GM23248 (cell line): Measurements from ENCODE around the gene SLC19A1. TPM values are rescaled to one million over a fixed set of nuclear protein-coding genes. Genes with fewer than 3 reads are reported as not detected.

Source experiments
- DNase-seq: peaks from one replicate; pipeline ENCODE4 v3.0.0-alpha.2; 2015
- H2AFZ ChIP-seq: fragments of 200-600 bp; sonication (generic); 2 replicates; pipeline ENCODE4 v1.6.1; 2016; ENCODE audit warnings: antibody characterized with exemption
- H3F3A ChIP-seq: fragments of 200-600 bp; sonication (generic); 2 replicates; pipeline ENCODE4 v1.6.1; 2016; ENCODE audit warnings: mild to moderate bottlenecking, antibody characterized with exemption, mixed run types; ENCODE audit not compliant: insufficient read depth
- H3K27ac ChIP-seq: fragments of 200-600 bp; sonication (generic); 2 replicates; pipeline ENCODE4 v1.5.1; 2016; ENCODE audit warnings: mild to moderate bottlenecking
- H3K27me3 ChIP-seq: fragments of 200-600 bp; sonication (generic); replicated peaks from 2 replicates; pipeline ENCODE4 v1.6.1; 2016; ENCODE audit warnings: mild to moderate bottlenecking; ENCODE audit not compliant: insufficient read depth
- H3K36me3 ChIP-seq: fragments of 200-600 bp; sonication (generic); 2 replicates; pipeline ENCODE4 v1.6.1; 2016; ENCODE audit warnings: low read depth, mild to moderate bottlenecking
- H3K4me1 ChIP-seq: fragments of 200-600 bp; sonication (generic); 2 replicates; pipeline ENCODE4 v1.6.1; 2016; ENCODE audit warnings: mild to moderate bottlenecking; ENCODE audit not compliant: insufficient read depth
- H3K4me2 ChIP-seq: fragments of 200-600 bp; sonication (generic); one replicate; pipeline ENCODE4 v1.6.1; 2016; ENCODE audit warnings: mild to moderate bottlenecking; ENCODE audit not compliant: unreplicated experiment
- H3K4me3 ChIP-seq: fragments of 200-600 bp; sonication (generic); 2 replicates; pipeline ENCODE4 v1.5.1; 2016; ENCODE audit warnings: mild to moderate bottlenecking
- H3K79me2 ChIP-seq: fragments of 200-600 bp; sonication (generic); 2 replicates; pipeline ENCODE4 v1.6.1; 2016; ENCODE audit warnings: mild to moderate bottlenecking; ENCODE audit not compliant: insufficient read depth
- H3K9ac ChIP-seq: fragments of 200-600 bp; sonication (generic); 2 replicates; pipeline ENCODE4 v1.6.1; 2016; ENCODE audit warnings: mild to moderate bottlenecking
- H3K9me2 ChIP-seq: fragments of 200-600 bp; sonication (generic); 2 replicates; pipeline ENCODE4 v1.6.1; 2016; ENCODE audit warnings: mixed run types, mild to moderate bottlenecking, moderate library complexity; ENCODE audit not compliant: insufficient read depth
- H3K9me3 ChIP-seq: fragments of 200-600 bp; sonication (generic); one replicate; pipeline ENCODE4 v1.6.1; 2017; ENCODE audit warnings: low read depth
- H4K20me1 ChIP-seq: fragments of 200-600 bp; sonication (generic); 2 replicates; pipeline ENCODE4 v1.6.0; 2016; ENCODE audit not compliant: insufficient read depth
- EZH2 ChIP-seq: fragments of 200-600 bp; sonication (generic); IDR thresholded peaks from 2 replicates; pipeline ENCODE4 v1.6.1; 2018; ENCODE audit warnings: antibody characterized with exemption, mild to moderate bottlenecking; ENCODE audit not compliant: insufficient read depth, poor library complexity, severe bottlenecking
- EZH2phosphoT487 ChIP-seq: fragments of 200-600 bp; sonication (generic); IDR thresholded peaks from 2 replicates; pipeline ENCODE4 v1.6.1; 2018; ENCODE audit warnings: antibody characterized with exemption, moderate library complexity, mild to moderate bottlenecking, low read depth; ENCODE audit not compliant: insufficient read depth
- WGBS, 2 experiments: methylation state at CpG; one replicate each; pipeline ENCODE4 v1.1.6; 2015 to 2017; ENCODE audit warnings: low lambda C conversion rate in 2 of 2, low coverage in 1 of 2; ENCODE audit errors: missing lambda C conversion rate in 2 of 2; 5-methylcytosine and 5-hydroxymethylcytosine counted together
- in situ Hi-C: fragments of 300-500 bp; cut with MboI; formaldehyde crosslinking; loops from 2 replicates; pipeline ENCODE4 v1.15.0; 2020
- polyA plus RNA-seq: library from polyadenylated mRNA; unstranded; fragments of >200 nt; fragmentation: Nextera tagmentation; extraction: Ambion mirVana; gene quantifications from 2 replicates; pipeline ENCODE4 v1.2.1, GENCODE V29; 2016
- total RNA-seq: library from RNA; depleted of rRNA; stranded (reverse); fragments of >200 nt; shearing (Covaris generic); gene quantifications from 2 replicates; pipeline ENCODE4 v1.2.3, GENCODE V29; 2014

The SLC19A1 gene
- total and polyA plus RNA-seq, 2 experiments from 2014 or later, result 7.8 to 8.4 TPM

DNA sequence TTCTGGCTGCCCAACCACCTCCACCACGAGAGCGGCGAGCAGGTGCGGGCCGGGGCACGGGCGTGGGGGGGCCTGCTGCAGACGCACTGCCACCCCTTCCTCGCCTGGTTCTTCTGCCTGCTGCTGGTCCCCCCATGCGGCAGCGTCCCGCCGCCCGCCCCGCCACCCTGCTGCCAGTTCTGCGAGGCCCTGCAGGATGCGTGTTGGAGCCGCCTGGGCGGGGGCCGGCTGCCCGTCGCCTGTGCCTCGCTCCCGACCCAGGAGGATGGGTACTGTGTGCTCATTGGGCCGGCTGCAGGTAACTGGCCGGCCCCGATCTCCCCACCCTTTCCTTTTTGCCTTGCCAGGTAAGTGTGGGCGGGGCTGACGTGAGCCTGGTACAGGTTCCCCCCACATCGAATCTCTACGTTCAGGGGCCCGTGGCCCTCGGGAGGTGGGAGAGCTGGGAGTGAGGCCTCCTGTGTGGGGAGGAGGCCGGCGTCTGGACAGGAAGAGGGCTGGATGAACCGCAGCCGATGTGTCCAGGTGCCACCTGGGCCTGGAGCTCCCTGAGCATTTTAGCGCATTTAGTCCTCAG lies 85.6 kb downstream of the SLC19A1 start:
- H3K4me3 ChIP-seq, result no peak overlapping the region
- H3K9me3 ChIP-seq, result no peaks in the 10 kb centered on the region
- DNase-seq, result no peak
- H3K4me2 ChIP-seq, result no peak overlapping the region
- TF ChIP-seq EZH2phosphoT487, result no peak
- no peak for TF ChIP-seq EZH2
- H3K4me1 ChIP-seq, result peaks cover 29% of the 10 kb centered on the region
- peaks cover 22% of the 10 kb centered on the region for H3F3A ChIP-seq
- 84 to 89% methylated on average over 17 to 38 of the region's 38 CpGs for WGBS, 2 experiments
- no peak overlapping the region for H3K27ac ChIP-seq
- no peaks in the 10 kb centered on the region for H3K27me3 ChIP-seq
- no peaks in the 10 kb centered on the region for H3K79me2 ChIP-seq
- no peak overlapping the region for H2AFZ ChIP-seq
- in situ Hi-C loops, result loop anchor here (10.0 kb wide), 1 partner anchor 312 kb away; no protein-coding TSS in a partner anchor
- no peak overlapping the region for H3K9ac ChIP-seq
- no peaks in the 10 kb centered on the region for H4K20me1 ChIP-seq
- no peaks in the 10 kb centered on the region for H3K36me3 ChIP-seq
- no peaks in the 10 kb centered on the region for H3K9me2 ChIP-seq

DNA sequence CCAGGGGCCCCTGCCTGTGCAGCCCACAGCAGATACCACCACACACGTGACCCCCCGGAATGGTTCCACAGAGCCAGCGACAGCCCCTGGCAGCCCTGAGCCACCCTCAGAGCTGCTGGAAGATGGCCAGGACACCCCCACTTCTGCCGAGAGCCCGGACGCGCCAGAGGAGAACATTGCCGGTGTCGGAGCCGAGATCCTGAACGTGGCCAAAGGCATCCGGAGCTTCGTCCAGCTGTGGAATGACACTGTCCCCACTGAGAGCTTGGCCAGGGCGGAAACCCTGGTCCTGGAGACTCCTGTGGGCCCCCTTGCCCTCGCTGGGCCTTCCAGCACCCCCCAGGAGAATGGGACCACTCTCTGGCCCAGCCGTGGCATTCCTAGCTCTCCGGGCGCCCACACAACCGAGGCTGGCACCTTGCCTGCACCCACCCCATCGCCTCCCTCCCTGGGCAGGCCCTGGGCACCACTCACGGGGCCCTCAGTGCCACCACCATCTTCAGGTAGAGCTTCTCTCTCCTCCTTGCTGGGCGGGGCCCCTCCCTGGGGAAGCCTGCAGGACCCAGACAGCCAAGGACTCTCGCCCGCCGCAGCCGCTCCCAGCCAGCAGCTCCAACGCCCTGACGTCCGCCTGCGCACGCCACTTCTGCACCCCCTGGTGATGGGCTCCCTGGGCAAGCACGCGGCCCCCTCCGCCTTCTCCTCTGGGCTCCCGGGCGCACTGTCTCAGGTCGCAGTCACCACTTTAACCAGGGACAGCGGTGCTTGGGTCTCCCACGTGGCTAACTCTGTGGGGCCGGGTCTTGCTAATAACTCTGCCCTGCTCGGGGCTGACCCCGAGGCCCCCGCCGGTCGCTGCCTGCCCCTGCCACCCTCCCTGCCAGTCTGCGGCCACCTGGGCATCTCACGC lies 86.3 kb downstream of the SLC19A1 start:
- Histone ChIP-seq H3K4me2 (peak overlapping the region; percentile 59), H3K4me3 (0 out of 2 replicates have a peak overlapping the region, but pooled peaks have one; percentile 29), H3K36me3 (no peaks in the 10 kb centered on the region), H3K4me1 (peaks cover 27% of the 10 kb centered on the region), H3F3A (peaks cover 20% of the 10 kb centered on the region), H3K79me2 (no peaks in the 10 kb centered on the region), H3K9ac (peak overlapping the region; percentile 8; the same call in 1 of the 2 replicates), H3K9me3 (no peaks in the 10 kb centered on the region), H3K27ac (no peak overlapping the region), H3K9me2 (no peaks in the 10 kb centered on the region), H3K27me3 (no peaks in the 10 kb centered on the region), H4K20me1 (no peaks in the 10 kb centered on the region), H2AFZ (no peak overlapping the region)
- no peak for DNase-seq
- 87 to 88% methylated on average over 30 to 47 of the region's 47 CpGs for WGBS, 2 experiments
- in situ Hi-C loops, result loop anchor here (10.0 kb wide), 1 partner anchor 311 kb away; no protein-coding TSS in a partner anchor
- no peak for TF ChIP-seq EZH2phosphoT487
- TF ChIP-seq EZH2, result no peak

DNA sequence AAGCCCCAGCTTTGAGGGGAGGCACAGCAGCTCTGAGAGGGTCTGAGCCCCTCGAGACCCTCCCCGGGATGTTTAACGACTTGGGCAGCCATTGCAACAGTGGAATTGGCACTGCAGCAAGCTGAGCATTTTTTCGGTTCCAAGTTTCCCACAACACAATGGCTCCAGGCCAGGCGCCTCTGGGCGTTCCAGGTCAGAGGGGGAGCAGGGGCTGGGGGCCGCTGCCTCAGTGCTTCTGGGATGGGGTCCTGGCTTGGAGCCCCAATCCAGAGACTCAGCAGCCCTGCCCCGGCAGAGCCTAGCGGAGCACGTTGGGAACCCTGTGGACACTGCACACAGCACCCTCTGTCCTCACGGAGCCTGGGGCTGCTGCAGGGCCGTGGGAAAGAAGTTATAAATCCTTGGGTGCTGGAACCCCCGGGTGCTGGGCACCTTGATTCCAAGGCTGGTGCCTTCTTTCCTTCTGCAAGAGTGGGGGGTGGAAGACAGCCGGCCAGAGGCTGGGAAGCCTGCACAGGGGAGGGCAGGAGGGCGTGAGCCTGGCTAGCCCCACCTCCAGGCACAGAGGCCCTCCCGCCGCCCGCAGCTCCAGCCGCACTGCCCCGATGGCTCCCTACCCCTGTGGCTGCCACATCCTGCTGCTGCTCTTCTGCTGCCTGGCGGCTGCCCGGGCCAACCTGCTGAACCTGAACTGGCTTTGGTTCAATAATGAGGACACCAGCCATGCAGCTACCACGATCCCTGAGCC lies 87.1 kb downstream of the SLC19A1 start:
- DNase-seq, result peak; percentile 69
- Histone ChIP-seq H3K36me3 (no peaks in the 10 kb centered on the region), H3K27me3 (no peaks in the 10 kb centered on the region), H3K27ac (no peak overlapping the region), H3F3A (peaks cover 14% of the 10 kb centered on the region), H4K20me1 (no peaks in the 10 kb centered on the region), H3K4me3 (peak overlapping the region; percentile 29; the same call in 1 of the 2 replicates), H3K79me2 (no peaks in the 10 kb centered on the region), H3K9me2 (no peaks in the 10 kb centered on the region), H3K9ac (peak overlapping the region; percentile 8; the same call in 1 of the 2 replicates), H3K9me3 (no peaks in the 10 kb centered on the region), H2AFZ (peak overlapping the region; percentile 17), H3K4me2 (peak overlapping the region; percentile 59), H3K4me1 (peaks cover 18% of the 10 kb centered on the region)
- 8 to 10% methylated on average over 22 to 23 of the region's 23 CpGs for WGBS, 2 experiments
- in situ Hi-C loops, result loop anchor here (10.0 kb wide), 1 partner anchor 310 kb away; no protein-coding TSS in a partner anchor
- no peak for TF ChIP-seq EZH2phosphoT487
- no peak for TF ChIP-seq EZH2
